GM18499 (cell line): Measurements from ENCODE around the gene STARD10.

Source experiments
- ATAC-seq: cut with Tn5 transposase; IDR thresholded peaks from one replicate; pipeline ENCODE4 v1.9.1; 2021; ENCODE audit warnings: moderate number of reproducible peaks; ENCODE audit not compliant: insufficient read depth, unreplicated experiment

The STARD10 gene

DNA sequence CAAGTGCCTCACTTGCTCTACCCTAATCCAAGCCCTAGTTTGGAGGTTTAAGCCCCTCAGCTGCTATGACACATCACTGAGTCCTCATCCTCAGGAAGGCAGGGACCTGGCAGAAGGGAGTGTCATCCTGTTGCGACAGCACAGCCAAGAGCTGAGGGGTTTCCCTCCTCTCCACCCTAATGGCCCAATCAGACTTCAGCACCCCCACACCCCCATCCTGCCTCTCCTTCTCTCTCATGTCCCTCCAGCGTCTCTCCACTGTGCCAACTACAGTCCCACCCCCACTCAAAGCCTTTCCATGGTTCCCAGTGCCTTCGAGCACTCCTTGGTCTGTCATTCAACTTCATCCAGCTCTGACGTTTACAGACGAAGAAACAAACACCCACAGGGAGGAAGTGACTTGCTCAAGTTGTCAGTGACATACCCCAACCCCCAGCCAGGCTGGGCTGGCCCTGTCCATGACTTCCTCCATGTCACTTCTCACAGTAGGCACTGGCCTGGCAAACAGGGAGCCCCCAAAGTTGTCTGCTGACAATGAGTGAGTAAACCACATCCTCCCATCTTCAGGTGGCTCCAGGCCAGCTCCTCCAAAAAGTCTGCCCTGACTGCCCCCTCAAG is 57.3 kb downstream of the STARD10 start:
- ATAC-seq: no peak

GRCh38 chr11:72735495-72736027 is 58.3 kb downstream of the STARD10 start:
- no peak for ATAC-seq

DNA sequence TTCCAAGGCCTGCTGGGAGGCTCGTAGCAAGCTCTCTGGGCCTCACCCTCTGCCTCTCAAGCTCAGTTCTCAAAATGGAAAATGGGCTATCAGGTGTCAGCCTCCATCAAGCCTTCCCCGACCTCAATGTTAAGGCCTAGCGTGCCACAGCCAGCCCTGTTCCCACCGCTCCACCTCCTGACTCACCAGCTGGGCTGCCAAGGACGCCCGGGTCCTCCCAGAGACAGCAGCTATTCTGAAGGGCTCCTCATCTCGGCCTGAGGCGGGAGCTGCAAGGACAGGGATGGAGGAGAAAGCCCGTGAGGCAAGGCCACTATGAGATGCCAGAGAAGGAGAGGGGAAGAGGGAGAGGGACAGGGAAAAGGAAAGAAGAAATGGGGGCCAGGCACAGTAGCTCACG is 61.5 kb downstream of the STARD10 start:
- ATAC-seq: no peak

DNA sequence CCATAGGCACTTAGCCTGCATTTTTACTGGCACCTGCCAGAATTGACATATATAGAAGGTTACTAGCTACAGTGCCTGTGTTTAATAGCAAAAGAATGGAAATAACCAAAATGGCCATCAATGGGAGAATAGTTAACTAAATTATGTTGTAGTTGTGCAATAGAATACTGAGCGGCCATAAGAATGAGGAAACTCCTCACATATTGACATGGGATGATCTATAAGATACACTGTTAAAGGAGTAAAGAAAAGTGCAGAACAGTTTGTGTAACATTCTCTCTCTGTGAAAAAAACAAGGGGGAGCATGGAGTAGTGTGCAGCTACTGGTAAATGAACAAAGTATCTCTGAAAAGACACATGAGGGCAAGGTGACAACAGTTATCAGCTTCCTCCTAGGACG is 63.1 kb downstream of the STARD10 start:
- no peak for ATAC-seq

DNA sequence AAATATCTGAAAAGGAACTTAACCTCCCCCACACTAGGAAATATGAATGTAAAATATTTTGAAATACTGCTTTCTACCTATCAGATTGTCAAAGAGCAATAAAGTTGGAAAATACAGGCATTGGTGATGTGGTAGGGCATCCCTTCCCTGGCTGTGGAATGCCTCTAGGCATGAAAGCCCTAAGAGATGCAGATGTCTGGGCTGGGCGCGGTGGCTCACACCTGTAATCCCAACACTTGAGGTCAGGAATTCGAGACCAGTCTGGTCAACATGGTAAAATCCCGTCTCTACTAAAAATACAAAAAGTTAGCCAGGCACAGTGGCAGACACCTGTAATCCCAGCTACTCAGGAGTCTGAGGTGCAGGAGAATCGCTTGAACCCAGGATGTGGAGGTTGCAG is 63.6 kb downstream of the STARD10 start:
- no peak for ATAC-seq

DNA sequence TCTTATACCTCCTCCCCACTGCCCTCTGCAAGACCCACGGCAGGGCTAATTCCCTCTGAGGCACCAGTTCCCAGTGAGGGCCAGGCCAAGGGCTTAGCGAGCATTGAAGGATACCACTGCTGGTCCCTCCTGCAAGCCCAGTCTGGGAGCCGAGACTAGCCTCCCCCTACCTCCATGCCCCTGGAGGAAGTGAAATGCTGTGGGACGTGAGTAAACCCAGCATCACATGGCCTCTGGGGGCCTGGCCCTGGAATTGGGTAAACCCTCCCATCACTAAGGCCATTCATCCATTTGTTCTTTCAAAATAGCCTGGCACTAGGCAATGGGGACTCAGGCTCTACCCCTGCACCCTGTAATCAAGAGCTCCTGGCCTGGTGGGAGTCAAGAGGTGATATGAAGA is 66.3 kb downstream of the STARD10 start:
- ATAC-seq: no peak

DNA sequence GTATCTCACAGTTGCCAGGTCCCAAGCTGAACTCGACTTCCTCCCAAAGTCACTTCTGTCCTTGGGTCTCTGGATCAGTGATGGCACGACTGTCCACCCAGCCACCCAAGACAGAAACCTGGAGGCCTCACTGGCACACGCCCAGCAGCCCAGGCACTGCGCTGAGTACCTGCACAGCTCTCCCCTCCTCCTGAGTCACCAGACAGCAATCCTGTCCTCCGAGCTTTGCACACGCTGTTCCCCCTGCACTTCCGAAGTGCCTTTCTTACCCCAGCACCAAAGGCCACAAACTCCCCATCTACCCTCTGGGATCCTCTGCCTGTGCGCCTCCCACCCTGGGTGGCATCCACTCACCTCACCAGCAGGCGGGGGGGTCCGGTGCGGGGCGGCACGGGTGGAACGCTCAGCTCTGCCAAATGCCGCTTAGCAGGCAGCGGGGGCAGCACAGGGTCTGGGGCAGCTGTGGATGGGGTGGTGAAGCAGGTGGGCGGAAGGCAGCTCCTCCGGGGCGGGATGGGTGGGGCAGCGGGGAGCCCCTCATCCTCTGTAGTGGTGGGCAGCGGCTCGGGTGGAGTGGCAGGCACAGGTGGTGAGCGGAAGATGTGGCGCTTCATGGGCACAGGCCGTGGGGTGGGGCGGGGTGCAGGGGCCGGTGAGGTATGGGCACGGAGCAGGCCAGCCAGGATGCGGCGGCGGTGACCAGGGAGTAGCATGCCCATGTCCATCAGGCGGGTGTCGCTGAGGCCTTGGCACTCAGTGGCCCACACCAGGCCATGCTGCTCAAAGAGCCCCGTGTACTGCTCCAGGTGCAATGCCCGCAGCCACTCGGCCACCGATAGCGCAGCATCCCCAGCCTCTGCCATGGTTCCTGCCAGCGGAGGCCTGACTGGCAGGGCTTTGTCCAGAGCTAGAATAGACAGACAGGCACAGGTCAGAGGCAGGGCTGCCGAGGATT is 67.3 kb downstream of the STARD10 start:
- ATAC-seq: no peak

GRCh38 chr11:72725724-72726028 is 68.2 kb downstream of the STARD10 start:
- ATAC-seq: no peak

- no peak for ATAC-seq
Observed at GRCh38 chr11:72724851-72725723, 68.8 kb downstream of the STARD10 start.

DNA sequence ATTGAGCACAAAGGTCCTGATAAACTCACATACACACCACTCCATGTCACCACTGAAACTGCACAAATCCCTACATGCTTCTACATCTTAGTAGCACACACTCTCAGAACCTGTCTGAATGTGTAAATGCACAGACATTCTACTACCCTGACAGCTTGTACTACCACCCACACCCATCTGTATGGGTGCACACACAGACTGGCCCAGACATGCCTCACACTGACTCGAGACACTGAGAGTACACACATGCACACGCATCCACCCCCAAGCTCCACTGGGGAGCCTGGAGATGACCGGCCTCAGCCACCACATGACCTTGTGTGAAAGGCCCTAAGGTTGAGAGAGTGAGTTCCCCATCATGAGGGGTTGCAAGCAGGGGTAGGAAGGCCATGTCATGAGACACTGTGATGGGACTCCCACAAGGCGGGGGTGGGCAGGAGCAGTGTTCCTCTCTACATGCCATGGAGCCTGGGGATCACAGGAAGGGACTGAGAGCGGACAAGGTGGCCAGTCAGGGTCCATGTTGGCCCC is 69.8 kb downstream of the STARD10 start:
- ATAC-seq: no peak

- no peak for ATAC-seq
Observed at GRCh38 chr11:72723508-72723907, 70.3 kb downstream of the STARD10 start.

DNA sequence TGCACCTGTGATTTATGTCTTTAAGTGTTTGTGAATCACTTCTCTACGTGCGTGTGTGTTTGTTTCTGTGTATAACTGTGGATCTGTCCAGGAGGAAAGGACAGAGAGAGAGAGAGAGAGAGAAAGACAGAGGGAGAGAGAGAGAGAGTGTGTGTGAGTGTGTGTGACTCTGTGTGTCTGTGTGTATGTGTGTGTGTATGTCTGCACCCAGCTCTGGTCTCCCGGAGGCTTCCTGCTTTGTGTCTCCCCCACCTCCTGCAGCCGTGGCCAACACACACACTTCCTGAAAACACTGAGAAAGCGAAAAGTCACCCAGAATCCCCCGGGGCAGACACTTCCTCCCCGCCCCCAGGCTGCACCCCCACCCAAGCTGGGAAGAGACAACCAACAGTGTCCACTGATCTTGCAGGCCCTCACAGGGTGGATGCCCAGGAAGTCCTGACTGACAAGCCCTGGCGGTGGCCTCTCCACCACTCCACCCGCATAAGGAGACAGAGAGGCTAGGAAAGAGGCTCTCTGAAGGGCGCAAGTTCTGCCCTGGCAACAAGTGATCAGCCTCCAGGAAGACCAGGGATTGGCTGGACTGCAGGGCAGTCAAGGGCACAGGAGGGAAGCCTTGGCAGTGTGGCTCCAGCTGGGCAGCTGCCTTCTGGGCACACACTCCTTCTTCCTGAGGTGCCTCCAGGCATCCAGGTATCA is 71.6 kb downstream of the STARD10 start:
- no peak for ATAC-seq

GRCh38 chr11:72721689-72722049 is 72.2 kb downstream of the STARD10 start:
- no peak for ATAC-seq

GRCh38 chr11:72721276-72721675 is 72.6 kb downstream of the STARD10 start:
- no peak for ATAC-seq

- no peak for ATAC-seq
Observed at GRCh38 chr11:72720784-72721183, 73.1 kb downstream of the STARD10 start.

GRCh38 chr11:72720047-72720446 is 73.8 kb downstream of the STARD10 start:
- ATAC-seq: no peak

DNA sequence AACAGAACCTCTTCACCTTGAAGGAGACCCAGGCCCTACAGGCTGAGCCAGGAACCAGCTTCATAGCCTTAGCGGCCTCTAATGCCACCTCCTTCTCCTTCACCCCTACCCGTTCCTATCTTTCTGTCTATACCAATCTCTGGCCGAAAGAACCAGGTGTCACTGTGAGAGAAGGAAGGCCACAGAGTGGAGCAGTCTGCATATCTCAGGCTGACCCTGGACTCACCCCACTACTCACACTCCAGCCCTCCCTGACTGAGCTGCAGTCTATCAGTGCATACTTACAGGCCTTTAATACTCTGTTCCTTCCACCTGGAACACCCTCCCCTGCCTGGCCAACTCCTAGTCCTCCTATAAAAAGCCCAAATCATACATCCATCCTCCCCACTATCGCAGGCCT is 74.3 kb downstream of the STARD10 start:
- no peak for ATAC-seq

DNA sequence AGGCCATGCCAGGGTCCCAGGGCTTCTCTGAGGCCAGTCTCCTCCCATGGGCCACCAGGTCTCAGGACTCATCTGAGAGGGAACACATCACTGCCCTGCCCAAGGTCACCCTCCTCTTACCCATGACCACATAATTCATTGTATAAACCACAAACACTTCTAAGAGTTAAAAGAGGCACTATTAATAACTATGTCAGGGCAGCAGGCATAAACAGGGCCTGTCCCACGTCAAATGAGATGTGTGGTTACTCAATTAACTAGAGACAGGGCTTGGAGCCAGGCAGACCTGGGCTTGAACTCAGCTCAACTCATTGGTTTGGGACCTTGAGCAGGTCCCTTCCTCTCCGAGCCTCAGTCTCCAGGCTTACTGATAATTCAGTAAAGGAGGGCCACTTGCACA is 74.7 kb downstream of the STARD10 start:
- no peak for ATAC-seq

DNA sequence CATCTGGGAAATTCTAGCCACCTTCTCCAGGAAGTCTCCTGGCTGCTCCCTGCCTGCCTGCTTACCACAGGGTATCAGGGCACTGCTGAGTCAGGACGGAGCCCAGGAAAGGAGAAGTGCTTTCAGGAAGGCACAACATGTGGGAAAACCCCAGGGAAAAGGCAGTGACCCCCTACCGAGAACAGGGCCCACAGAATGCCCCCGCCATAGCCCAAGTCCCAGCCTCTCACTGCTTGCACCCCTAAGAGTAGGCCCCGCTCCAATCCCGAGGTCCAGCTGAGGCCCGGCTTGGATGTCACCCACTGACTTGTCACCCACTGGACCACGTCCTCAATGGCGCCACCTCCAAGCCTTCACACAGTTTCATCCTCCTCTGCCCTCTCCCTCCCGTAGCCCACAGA is 75.7 kb downstream of the STARD10 start:
- no peak for ATAC-seq
